Panc1 (cell line): Measurements from ENCODE around the gene AFF3. TPM values are rescaled to one million over a fixed set of nuclear protein-coding genes. Genes with fewer than 3 reads are reported as not detected.

Experiments used
- ATAC-seq: fragments of 200-7000 bp; cut with Tn5 transposase; 2 replicates; pipeline ENCODE4 v1.9.1; 2020; ENCODE audit warnings: mild to moderate bottlenecking, moderate library complexity
- BruUV-seq: library from RNA; stranded (reverse); fragments of 400-500 nt; replicated peaks from 2 replicates; lab custom pipeline; 2021; lab: Mats Ljungman, UMichigan
- CTCF ChIA-PET: fragments of 300-600 bp; sonication (Branson Sonifier 250); formaldehyde crosslinking; loops from one replicate; lab custom pipeline; 2022; ENCODE audit warnings: antibody characterized with exemption; lab: Charles Lee
- POLR2A ChIA-PET: fragments of 300-600 bp; sonication (Branson Sonifier 250); formaldehyde crosslinking; loops from one replicate; lab custom pipeline; 2022; ENCODE audit warnings: antibody characterized with exemption; lab: Charles Lee
- DNase-seq: peaks from one replicate; pipeline ENCODE4 v3.0.0-alpha.2; 2010; ENCODE audit warnings: low read depth, low spot score
- H3K27ac ChIP-seq: 2 replicates; pipeline ENCODE4 v1.5.1; 2011; ENCODE audit warnings: mild to moderate bottlenecking, low read length, inconsistent platforms
- H3K27me3 ChIP-seq: fragments of 200-500 bp; sonication (Bioruptor generic); 2 replicates; pipeline ENCODE4 v1.6.0; 2014; ENCODE audit warnings: low read length, inconsistent platforms; ENCODE audit not compliant: control insufficient read depth, insufficient read depth
- H3K36me3 ChIP-seq: fragments of 200-500 bp; sonication (Bioruptor generic); 2 replicates; pipeline ENCODE4 v1.5.1; 2014; ENCODE audit warnings: inconsistent platforms, mild to moderate bottlenecking, low read length, moderate library complexity; ENCODE audit not compliant: control insufficient read depth, insufficient read depth
- H3K4me1 ChIP-seq: 2 replicates; pipeline ENCODE4 v1.5.1; 2011; ENCODE audit warnings: inconsistent platforms, mild to moderate bottlenecking, low read length, moderate library complexity; ENCODE audit not compliant: control insufficient read depth, insufficient read depth
- H3K4me3 ChIP-seq, 2 experiments: 2 replicates each; pipeline ENCODE4 v1.5.1; 2011 to 2012; ENCODE audit warnings: low read depth in 2 of 2, low read length in 2 of 2, mild to moderate bottlenecking in 2 of 2, inconsistent platforms in 1 of 2, moderate library complexity in 1 of 2
- H3K9me3 ChIP-seq: fragments of 200-500 bp; sonication (Bioruptor generic); 2 replicates; pipeline ENCODE4 v1.5.1; 2014; ENCODE audit warnings: low read depth, mild to moderate bottlenecking, inconsistent platforms, low read length, moderate library complexity; ENCODE audit not compliant: control insufficient read depth, insufficient read depth
- CTCF ChIP-seq: fragments of 450-650 bp; IDR thresholded peaks from 2 replicates; pipeline ENCODE4 v1.5.1; 2017; ENCODE audit warnings: mild to moderate bottlenecking
- POLR2AphosphoS5 ChIP-seq: IDR thresholded peaks from 2 replicates; pipeline ENCODE4 v1.6.1; 2012; ENCODE audit warnings: mild to moderate bottlenecking, low read depth, low read length, moderate library complexity
- REST ChIP-seq, 2 experiments: IDR thresholded peaks; 2 replicates each; pipeline ENCODE4 v1.6.1; 2011 to 2012; ENCODE audit warnings: low read depth in 2 of 2, control low read depth in 1 of 2, low read length in 1 of 2, mild to moderate bottlenecking in 1 of 2, moderate library complexity in 1 of 2; ENCODE audit not compliant: insufficient read depth in 1 of 2
- SIN3A ChIP-seq: IDR thresholded peaks from 2 replicates; pipeline ENCODE4 v1.6.1; 2012; ENCODE audit warnings: low read depth, mild to moderate bottlenecking, low read length, moderate library complexity, borderline replicate concordance; ENCODE audit not compliant: insufficient read depth
- TCF7L2 ChIP-seq: IDR thresholded peaks from 2 replicates; pipeline ENCODE4 v1.6.1; 2011; ENCODE audit warnings: mild to moderate bottlenecking, low read depth, low read length, inconsistent platforms
- in situ Hi-C: cut with HindIII; loops from 2 replicates; pipeline ENCODE4 v1.10.0; 2016; ENCODE audit warnings: low sequenced_read_pairs, low pct_unique_long_range_greater_than_20kb
- intact Hi-C: fragments of 100-400 bp; cut with micrococcal nuclease; formaldehyde crosslinking; loops from one replicate; pipeline ENCODE4 v1.10.0; 2022; ENCODE audit not compliant: unreplicated experiment
- total RNA-seq: library from RNA; stranded (reverse); gene quantifications from one replicate; pipeline ENCODE4 v1.2.1, GENCODE V29; 2021; ENCODE audit not compliant: unreplicated experiment

The AFF3 gene
- total RNA-seq, 1 experiment from 2014 or later, result 2.2 TPM

- no peak for DNase-seq
- Histone ChIP-seq H3K27me3 (peaks cover 4% of the 10 kb centered on the region; the same call in 1 of the 2 replicates), H3K27ac (no peak overlapping the region), H3K9me3 (no peaks in the 10 kb centered on the region), H3K4me3 (no peak overlapping the region), H3K36me3 (no peaks in the 10 kb centered on the region), H3K4me1 (no peaks in the 10 kb centered on the region)
- intact Hi-C loops, result no loop called here
- TF ChIP-seq REST (IDR thresholded peaks at IDR 0.05; ENCODE audit: insufficient read depth in 1 of 2, low read depth in 2 of 2, low read length in 1 of 2), result no peak
- no peak for TF ChIP-seq TCF7L2
- TF ChIP-seq CTCF, result no peak
- no peak for TF ChIP-seq POLR2AphosphoS5
- TF ChIP-seq SIN3A, result no peak
- ChIA-PET CTCF (no interaction called here), POLR2A (no interaction called here)
- in situ Hi-C loops, result no loop called here
- BruUV-seq, result no TSS peak
- ATAC-seq, result no peak
Measured at GRCh38 chr2:99621106-99621505, 521.3 kb downstream of the AFF3 start.

- H3K4me1 ChIP-seq, result no peaks in the 10 kb centered on the region
- in situ Hi-C loops, result no loop called here
- no peaks in the 10 kb centered on the region for H3K9me3 ChIP-seq
- H3K4me3 ChIP-seq, result no peak overlapping the region
- BruUV-seq, result no TSS peak
- ChIA-PET CTCF (no interaction called here), POLR2A (no interaction called here)
- H3K27ac ChIP-seq, result no peak overlapping the region
- no peaks in the 10 kb centered on the region for H3K36me3 ChIP-seq
- TF ChIP-seq REST (IDR thresholded peaks at IDR 0.05; ENCODE audit: insufficient read depth in 1 of 2, low read depth in 2 of 2, low read length in 1 of 2), result no peak
- TF ChIP-seq SIN3A, result no peak
- no peak for TF ChIP-seq TCF7L2
- TF ChIP-seq CTCF, result no peak
- no peak for ATAC-seq
- intact Hi-C loops, result loop anchor here (5.0 kb wide), 1 partner anchor 62 kb away; no protein-coding TSS in a partner anchor
- no peaks in the 10 kb centered on the region for H3K27me3 ChIP-seq
- DNase-seq, result no peak
Measured at GRCh38 chr2:99619151-99619550, 523.2 kb downstream of the AFF3 start.
